SK-MEL-5 (cell line): ENCODE data around the gene RPL28. TPM values are rescaled to one million over a fixed set of nuclear protein-coding genes. Genes with fewer than 3 reads are reported as not detected.
"Not testable (repeated sequence)": the region's sequence is repeated elsewhere in the genome, so short reads cannot be mapped to it uniquely, and the experiment has no call there.

Experiments used
- DNase-seq: peaks from one replicate; pipeline ENCODE4 v3.0.0-alpha.2; 2016; ENCODE audit warnings: low read depth, low spot score
- in situ Hi-C: cut with HindIII; loops from 2 replicates; pipeline ENCODE4 v1.10.0; 2016; ENCODE audit warnings: low sequenced_read_pairs, high pct_unique_total_duplicates, low pct_unique_long_range_greater_than_20kb
- total RNA-seq: library from RNA; depleted of rRNA; stranded (reverse); fragments of >200 nt; shearing (Covaris generic); gene quantifications from 2 replicates; pipeline ENCODE4 v1.2.3, GENCODE V29; 2014

RPL28 gene
- total RNA-seq, 1 experiment from 2014 or later: 394 TPM

DNA sequence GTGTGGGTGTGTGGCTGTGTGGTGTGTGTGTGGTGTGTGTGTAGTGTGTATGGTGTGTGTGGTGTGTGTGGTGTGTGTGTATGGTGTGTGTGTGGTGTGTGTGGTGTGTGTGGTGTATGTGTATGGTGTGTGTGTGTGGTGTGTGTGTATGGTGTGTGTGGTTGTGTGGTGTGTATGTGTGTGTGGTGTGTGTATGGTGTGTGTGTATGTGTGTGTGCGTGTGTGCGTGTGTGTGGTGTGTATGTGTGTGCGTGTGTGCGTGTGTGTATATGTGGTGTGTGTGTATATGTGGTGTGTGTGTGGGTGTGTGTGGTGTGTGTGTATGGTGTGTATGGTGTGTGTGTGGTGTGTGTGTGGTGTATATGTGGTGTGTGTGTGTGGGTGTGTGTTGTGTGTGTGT is 49.3 kb downstream of the RPL28 start:
- DNase-seq: no peak
- in situ Hi-C loops: no loop called here

GRCh38 chr19:55436847-55437246 is 51.1 kb downstream of the RPL28 start:
- in situ Hi-C loops: no loop called here
- DNase-seq: no peak

- in situ Hi-C loops: no loop called here
- peak; percentile 70 for DNase-seq
Observed at GRCh38 chr19:55437410-55437809, 51.7 kb downstream of the RPL28 start.

DNA sequence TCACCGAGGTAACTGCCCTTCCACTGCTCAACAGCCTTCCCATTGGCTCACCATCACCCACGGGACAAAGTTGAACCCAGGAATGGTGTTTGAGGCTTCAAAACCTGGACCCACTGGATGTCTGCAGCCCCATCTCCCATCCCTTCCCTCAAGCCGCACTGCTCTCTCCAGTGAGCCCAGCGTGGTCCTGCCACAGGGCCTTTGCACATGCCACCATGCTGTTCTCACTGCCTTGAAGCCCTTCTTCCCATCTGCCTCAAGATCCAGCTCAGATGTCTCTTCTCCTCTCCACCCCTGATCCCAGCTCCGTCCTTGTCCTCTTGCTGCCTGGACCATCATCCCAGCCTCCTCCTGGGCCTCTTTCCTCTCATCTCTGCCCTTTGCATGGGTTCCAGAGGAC is 53.3 kb downstream of the RPL28 start:
- in situ Hi-C loops: no loop called here
- DNase-seq: no peak

GRCh38 chr19:55440411-55441105 is 54.8 kb downstream of the RPL28 start:
- DNase-seq: peak; percentile 30
- in situ Hi-C loops: no loop called here

- DNase-seq: no peak
- in situ Hi-C loops: no loop called here
Observed at GRCh38 chr19:55441319-55441691, 55.6 kb downstream of the RPL28 start.

DNA sequence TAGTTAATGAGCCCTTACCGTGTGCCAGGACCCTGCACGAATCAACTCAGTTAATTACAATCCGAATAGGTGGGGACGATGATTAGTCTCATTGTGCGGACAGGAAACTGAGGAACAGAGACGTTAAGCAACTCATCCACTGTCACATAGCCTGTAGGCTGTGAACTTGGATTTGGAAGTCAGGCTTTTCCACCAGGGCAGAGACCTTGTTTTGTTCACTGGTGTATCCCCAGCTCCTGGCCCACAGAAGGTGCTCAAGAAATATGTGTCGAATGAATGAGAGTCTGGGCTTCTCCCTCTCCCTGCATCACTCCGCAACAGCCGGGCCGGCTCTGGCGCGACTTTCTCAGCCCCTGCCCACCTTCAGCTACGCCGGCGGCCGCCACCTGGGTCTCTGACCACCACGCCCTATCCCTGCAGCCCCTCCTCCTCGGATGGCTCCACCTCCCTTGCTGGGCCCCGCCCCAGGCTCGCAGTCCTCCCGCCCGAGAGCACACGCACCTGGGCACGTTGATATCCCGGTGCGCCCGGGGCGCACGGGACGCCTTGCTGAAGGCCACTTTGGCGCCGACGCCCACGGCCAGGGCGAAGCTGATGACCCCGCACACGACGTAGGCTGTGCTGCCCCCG is 56.1 kb downstream of the RPL28 start:
- in situ Hi-C loops: no loop called here
- no peak for DNase-seq

GRCh38 chr19:55442372-55442961 is 56.7 kb downstream of the RPL28 start:
- DNase-seq: no peak
- in situ Hi-C loops: no loop called here

DNA sequence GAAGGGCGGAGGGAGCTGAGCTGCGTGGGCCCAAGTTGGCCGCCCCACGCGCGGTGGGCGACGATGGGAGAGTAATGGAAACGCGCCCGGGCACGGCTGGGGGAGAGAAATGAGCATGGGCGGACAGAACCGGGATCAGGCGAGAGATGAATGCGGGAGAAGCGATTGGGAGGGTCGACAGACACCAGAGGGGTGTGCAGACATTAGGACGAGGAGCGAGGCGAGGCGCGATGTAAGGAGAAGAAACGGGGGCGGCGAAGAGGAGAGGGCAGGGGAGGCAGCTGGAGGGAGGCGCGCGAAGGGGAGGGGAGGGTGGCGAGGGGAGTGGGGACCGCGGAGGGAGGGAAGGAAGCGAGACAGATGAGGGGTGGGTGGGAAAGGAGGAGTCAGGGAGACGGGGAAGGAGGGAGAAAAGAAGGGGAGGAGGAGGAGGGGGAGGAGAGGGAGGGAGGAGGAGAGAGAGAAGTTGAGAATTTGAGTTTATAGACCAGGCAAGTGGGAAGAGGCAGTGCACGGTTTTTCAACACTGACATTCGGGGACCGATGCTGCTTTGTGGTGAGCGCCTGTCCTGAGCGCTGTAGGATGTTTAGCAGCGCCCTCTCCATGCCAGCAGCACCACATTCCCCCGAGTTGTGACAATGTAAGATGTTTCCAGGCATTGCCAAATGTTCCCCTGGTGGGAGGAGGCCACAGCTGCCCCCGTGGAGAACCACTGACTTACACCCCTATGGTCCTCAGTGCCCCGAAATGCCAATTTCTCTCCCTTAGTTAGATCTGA is 57.5 kb downstream of the RPL28 start, which contains the start of gene SHISA7:
Gene SHISA7 (minus strand): TSS at position 256 of the 779 bp plus-strand sequence. CDS start 437 bp downstream, outside the sequence.
- no peak for DNase-seq
- in situ Hi-C loops: no loop called here

DNA sequence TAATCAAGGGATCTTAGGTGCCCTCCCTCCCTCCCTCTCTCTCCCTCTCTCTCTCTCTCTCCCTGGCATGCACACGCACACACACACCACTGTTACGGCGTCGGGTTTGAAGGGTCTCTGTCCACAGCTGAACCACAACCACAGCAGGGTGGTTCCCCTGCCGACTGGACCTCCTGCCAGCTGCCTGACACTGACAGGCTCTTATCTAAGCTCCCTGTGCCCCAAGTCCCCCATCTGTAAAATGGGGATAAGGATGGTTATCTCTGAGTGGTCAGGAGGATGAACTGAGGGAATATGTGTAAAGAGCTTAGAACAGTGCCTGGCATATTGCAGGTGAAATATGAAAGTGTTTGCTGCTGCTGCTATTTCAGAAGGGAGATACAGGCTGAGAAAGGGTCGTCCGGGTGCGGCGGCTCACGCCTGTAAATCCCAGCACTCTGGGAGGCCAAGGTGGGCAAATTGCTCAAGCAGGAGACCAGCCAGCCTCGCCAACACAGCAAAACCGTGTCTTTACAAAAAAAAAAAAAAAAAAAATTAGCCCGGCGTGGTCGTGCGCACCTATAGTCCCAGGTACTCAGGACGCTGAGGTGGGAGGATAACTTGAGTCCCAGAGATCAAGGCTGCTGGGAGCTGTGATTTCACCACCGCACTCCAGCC is 58.2 kb downstream of the RPL28 start:
- in situ Hi-C loops: no loop called here
- no peak for DNase-seq

- DNase-seq: no peak
- in situ Hi-C loops: no loop called here
Observed at GRCh38 chr19:55444646-55445045, 58.9 kb downstream of the RPL28 start.

DNA sequence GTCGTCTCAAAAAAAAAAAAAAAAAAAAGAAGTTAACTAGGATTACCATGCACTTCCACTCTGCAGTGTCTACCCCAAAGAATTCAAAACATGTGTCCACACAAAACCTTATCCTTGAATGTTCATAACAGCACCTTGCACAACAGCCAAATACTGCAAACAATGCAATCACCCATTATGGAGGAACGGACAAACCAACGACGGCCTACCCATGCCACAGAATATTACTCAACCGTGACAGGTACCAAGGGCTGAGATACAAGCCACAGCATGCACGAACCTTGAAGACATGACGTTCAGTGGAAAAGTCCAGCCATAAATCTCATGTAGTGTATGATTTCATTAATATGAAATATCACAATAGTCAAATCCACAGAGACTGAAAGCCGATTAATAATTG is 60.3 kb downstream of the RPL28 start:
- in situ Hi-C loops: no loop called here
- DNase-seq: no peak

- in situ Hi-C loops: no loop called here
- DNase-seq: peak; percentile 70
Observed at GRCh38 chr19:55447421-55448174, 61.9 kb downstream of the RPL28 start.

DNA sequence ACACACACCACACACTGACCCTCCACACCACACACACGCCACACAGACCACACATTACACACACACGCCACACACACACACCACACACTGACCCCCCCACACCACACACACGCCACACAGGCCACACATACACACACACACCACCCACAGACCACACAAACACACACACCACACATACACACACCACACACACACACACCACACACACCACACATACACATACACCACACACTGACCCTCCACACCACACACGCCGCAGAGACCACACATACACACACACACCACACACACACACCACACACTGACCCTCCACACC is 62.4 kb downstream of the RPL28 start:
- in situ Hi-C loops, DNase-seq: not testable (repeated sequence)

DNA sequence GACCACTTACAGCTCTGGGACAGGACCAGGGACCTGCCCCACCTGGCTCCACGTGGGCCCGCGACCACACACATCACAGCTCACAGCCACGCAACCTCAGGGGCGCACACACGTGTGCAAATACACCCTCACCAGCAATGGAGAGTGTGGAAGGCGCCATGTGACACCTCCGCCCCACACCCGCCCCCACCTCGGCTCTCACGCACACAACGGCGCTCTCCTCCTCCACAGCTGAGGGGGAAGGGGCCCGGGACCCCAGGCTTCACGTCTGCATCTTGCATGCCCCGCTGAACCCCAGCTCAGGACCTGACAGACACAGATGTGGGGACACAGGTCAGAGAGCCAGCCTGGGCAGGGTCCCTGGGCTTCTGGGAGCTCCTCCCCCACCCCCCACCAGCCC is 63.7 kb downstream of the RPL28 start:
- DNase-seq: no peak
- in situ Hi-C loops: no loop called here

DNA sequence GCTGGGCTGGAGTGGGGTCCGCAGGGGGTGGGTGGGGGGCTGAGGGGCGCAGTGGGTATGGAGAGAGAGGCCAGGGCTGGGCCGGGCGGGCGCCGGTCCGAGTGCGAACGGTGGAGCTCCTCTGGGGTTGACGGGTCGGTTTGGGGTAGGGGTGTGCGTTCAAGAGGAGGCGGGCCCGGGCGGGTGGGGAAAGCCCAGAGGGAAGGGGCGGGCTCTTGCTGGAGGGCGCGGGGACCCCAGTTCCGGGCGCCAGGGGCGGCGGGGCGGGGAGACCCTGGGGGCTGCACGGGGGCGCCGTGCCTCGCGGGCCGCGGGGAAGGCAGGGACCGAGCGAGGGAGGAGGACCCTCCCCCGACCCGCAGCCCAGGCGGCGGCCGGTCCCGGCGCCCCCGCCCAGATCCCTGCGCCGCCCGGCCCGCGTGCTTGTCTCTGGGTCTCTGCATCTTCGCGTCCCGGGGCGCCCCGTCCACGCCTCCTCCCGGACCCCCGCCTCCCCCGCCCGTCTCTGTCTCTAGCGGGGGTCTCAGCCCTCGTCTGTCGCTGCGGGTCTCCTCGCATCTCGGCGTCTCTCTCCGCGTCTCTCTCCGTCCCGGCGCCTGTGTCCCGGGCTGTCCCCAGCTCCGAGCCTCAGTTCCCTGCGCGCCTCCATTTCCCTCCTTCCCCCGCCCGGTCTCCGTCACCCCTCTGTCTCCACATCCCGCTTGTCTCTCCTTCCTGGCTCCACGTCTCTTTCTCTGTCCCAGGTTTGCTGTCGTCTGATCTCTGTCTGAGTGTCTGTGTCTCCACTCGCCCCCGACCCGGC is 65.6 kb downstream of the RPL28 start:
- DNase-seq: no peak
- in situ Hi-C loops: no loop called here
